NCI-H146 treated with DMSO at 0.1 percent for 48 hours (cell line): Measurements from ENCODE around the gene TMEM106A.
"Not testable (repeated sequence)": the region's sequence is repeated elsewhere in the genome, so short reads cannot be mapped to it uniquely, and the experiment has no call there.

Experiments used
- DNase-seq: peaks from one replicate; lab custom pipeline; 2025; ENCODE audit not compliant: unreplicated experiment; lab: John Stamatoyannopoulos, UW

The TMEM106A gene

DNA sequence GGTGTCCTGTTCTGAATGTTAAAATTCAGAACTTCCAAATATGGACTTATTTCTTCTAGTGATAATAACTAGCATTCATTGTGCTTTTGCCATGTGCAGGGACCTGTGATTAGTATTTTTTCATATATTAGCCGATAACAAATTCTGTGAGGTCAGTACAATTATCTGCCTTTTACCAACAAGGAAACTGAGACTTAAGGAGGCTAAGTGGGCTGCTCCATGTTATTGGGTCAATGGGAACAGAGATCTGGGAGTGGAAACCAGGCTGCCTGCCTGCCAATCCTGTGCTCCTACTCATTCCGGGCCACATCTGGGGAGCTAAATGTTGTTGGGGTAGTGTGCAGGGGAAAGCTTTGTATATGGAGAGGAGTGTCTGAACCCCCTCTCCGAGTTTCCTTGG is 3.7 kb downstream of the TMEM106A start:
- no peak for DNase-seq

DNA sequence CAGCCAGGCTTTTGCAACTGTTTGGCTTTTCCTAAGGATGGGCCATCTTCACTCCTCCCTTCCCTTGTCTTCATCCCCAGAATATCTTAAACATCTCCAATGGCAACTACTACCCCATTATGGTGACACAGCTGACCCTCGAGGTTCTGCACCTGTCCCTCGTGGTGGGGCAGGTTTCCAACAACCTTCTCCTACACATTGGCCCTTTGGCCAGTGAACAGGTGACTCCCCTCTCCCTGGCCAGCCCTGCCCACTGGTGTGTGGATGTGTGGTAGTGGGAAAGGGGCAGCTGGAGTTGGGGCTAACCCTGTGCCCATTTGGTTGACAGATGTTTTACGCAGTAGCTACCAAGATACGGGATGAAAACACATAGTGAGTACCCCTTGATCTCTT is 4.7 kb downstream of the TMEM106A start:
- DNase-seq = no peak

DNA sequence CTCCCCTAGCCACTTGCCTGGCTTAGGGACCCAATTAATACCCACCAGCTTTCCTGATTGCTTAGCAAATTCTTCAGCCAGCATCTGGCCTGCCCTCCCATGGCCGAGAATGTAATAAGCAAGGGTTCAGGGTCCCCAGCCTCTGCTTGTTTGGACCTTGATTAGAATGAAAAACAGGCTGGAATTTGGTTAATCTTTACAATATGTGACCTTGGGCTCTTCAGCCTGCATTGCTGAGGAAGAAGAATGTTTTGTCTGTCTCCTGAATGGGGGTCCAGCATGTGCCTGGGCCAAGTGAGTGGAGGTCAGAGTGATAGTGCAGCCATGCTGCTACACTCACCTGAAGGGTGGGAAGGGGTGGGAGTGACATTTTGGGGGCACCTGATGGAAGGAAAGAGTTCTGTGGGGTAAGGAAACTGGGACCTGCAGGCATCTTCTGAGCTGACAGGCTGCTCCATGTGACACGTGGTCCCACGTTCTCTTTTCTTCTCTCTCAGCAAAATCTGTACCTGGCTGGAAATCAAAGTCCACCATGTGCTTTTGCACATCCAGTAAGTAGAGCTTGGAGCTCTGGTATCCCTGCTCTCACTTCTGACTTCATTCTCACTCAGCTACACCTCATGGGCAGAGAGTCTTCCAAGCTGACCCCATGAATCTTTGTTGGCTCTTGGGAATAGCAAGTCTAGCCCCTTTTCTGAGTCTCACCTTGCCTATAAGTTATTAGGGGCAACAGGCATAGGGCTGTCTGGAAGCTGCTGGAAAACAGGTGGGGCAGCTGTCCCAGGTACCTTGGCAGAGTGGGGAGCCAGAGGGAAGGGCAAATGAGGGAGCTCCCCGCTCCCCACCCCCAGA is 5.3 kb downstream of the TMEM106A start:
- DNase-seq = no peak

DNA sequence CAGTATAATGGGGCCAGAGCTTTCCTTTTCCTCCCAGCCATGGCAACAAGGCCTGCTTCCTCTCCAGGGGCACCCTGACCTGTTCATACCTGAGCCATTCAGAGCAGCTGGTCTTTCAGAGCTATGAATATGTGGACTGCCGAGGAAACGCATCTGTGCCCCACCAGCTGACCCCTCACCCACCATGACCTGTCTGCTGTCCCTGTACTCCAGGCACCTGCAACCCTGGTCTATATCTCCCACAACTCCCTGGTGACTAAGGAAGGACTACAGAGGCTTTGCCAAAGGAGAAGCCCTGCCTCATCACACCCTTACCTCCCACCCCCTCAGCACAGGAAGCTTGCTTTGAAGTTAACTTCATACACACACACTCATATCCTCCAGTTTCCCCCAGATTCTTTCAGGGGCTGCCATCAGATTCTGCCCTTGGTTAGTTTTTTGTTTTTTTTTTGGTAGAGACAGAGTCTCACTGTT is 6.0 kb downstream of the TMEM106A start:
- DNase-seq = no peak

DNA sequence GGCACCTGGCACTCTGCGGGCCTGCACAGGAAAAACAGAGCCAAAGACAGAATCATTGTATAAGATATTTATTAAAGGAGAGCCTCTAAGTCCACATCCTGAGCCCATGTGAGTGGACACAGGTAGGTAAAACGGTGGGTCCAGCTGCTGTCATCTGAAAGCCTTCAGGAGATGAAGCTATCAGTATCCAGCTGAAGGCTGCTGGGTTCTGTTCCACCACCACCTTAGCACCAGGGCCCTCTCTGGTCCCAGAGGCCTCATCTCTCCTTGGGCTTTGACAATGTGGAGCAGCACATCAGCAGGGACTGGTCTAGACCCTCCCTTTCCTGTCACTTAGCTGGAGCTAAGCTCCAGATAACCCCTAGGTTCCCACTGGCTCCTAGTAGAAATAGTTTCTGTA is 7.3 kb downstream of the TMEM106A start:
- DNase-seq = no peak

DNA sequence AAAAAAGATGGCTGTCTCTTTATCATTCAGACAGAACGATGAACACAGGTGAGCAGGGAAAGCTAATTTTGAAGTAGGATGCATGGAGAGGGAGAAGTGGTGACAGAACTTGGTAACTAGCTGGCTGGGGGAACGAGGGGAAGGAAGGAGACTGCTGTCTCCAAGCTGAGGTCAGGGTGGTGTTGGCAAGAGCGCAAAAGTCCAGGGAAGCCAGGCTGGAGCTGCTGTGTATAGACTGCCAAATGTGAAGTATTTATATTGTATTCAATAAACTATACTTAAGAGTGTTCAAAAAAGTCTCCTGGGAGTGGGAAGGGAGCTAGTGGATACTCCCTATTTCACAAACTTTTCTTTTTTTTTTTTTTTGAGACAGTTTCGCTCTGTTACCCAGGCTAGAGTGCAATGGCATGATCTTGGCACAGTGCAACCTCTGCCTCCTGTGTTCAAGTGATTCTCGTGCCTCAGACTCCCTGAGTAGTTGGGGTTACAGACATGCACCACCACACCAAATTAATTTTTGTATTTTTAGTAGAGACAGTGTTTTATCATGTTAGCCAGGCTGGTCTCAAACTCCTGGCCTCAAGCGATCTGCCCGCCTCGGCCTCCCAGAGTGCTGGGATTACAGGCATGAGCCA is 8.2 kb downstream of the TMEM106A start:
- DNase-seq = no peak

DNA sequence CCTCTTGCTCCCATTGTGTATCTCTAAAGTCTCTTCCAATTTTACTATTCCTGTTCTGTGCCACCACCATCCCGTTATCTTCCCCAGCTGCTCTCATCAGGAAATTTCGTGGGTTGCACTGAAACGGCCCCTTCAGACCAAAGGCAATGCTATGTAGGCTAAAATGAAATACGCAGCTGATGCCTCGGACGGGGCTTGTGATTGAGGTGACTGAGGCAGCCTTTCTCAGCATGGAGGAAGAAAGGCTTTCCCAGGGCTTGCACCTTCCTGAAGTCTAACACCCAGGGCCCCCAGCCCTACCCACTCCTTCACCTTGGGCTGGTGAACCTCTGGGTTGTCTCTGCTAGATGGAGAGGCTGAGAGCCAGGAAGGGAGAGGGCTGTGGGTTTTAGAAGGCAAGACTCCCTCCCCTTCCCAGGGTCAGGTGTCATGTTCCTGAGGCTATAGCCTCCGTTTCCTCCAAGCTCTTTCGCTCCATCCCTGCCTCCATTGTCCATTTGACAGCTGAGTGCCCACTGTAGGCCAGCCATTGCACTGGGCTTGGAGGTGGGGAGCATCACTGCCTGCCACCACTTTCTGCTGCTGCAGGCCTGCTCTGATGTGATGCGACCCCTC is 8.9 kb downstream of the TMEM106A start:
- no peak for DNase-seq

DNA sequence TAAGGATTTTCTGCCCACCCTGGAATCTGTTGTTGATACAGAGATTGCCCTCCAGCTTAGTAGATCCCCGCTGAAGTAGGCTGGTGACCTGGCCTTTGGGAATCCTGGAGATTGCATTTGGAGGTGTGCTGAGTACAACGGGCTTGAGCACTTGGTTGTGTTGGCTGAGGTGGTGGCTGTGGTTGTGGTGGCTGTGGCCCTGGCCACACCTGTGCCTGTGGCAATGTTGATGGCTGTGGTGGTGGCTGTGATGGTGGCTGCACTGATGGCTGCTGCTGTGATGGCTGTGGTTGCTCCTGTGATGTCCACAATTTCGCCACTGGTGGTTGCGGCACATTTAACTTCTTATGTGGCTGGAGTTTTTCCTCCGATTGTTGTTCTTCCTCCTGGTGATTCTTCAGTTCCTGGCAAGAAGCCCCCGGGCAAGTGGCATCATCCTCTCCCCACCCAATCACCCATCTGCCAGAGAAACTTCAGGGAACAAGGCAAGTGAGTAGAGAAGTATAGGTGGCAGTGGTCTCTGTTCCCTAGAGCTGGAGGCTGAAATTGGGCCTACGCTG is 12.6 kb downstream of the TMEM106A start:
- no peak for DNase-seq

DNA sequence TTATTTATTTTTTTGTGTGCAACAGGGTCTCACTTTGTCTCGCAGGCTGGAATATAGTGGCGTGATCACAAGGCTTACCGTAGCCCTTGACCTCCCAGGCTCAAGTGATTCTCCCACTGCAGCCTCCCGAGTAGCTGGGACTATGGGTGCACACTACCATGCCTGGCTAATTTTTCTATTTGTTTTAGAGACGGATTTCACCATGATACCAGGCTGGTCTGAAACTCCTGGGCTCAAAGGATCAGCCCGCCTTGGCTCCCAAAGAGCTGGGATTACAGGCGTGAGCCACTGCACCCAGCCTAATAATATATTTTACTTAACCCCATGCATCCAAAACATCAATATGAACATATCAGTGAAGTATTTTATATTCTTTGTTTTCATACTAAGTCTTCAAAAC is 14.7 kb downstream of the TMEM106A start:
- no peak for DNase-seq

DNA sequence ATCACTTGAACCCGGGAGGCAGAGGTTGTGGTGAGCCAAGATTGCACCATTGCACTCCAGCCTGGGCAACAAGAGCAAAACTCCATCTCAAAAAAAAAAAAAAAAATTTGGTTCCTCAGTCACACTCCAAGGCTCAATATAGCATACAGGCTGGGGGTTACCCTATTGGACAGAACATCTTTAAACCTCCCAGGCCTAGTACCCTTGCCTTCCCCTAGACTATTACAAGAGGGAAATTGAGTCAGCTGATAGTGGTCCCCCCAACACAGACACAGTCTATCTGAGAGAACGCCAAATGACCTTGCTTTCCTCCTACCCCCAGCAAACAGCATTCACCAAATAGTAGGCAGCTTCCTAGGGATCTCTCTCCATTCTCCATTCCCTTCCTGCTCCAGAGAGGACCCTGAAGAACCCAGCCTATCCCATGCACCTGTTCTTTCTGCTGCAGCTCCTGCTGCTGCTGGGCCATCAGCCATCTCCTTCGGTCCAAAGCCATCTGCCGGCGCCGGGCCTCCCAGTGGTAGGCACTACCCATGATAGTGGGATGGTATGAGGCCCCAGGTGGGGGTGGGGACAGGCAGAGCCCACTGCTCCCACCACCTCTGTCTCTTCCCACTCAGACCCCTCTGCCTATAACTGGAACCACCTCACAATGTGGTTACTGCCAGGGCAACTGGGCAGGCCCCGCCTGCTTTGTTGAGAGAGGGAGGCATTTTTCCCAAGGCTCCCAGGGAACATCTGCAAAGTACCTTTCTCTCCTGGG is 16.5 kb downstream of the TMEM106A start, which contains the start of gene CCDC200:
Gene CCDC200 (minus strand): TSS at position 604 of the 763 bp plus-strand sequence. CDS start 69 bp downstream, at position 535.
- DNase-seq = not testable (repeated sequence)

DNA sequence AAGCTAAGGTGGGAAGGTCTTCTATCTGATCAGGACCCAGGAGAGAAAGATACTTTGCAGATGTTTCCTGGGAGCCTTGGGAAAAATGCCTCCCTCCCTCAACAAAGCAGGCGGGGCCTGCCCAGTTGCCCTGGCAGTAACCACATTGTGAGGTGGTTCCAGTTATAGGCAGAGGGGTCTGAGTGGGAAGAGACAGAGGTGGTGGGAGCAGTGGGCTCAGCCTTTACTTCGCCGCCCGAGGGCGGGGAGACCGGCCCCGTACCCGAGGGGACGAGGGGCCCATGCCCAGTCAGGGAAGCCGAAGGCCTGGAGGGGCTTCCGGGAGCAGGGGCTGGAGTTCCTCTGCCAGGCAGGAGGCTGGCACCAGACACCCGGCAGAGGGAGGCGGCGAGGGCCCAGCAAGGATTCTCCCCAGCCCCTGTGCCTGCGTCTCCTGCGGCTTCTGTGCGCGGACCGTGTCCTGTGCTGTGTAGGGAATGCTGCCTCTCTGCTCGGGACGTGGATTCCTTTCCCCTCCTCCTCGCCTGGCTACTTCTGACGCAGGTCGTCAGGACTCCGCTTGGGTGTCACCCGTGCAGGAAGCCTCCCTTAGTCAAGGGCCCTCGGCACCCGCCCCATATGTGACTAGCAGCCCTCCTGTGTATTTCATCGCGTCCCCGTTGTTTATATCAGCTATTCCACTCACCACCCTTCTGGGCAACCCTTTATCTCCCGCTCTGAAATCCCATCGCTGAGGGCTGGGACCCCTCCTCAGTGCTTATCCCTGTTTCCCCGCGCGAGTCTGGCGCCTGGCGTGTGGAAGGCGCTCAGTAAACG is 19.7 kb downstream of the TMEM106A start:
- DNase-seq = not testable (repeated sequence)

DNA sequence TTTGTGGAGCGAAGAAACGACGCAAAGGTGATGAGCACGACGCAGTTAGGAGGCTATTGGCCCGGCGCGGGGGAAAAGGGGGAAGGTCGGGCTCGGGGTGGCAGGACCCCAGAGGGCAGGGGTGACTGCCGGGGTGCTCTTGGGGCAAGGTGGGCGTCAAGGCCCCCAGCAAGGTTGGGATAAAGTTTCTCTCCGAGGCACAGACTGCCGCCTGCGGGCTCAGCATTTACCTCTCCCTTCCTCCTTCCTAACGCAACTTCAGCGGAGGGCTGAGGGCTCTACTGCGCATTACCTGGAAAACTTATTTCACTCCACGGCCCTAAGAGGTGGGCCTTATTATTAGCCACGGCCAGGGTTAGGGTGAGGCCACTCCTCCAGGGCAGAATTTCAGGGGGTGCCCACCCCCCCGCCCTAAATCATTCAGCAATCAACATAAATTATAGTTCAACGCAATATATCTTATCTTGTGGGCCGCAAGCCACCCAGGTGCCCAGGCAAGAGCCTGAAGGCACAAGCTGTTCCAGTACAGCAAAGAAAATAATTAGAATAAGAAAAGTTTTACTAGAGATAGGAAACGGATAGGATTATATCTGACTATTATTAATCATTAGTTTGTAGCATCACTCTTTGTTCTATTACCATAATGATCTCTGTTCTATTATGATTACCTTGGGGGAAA is 20.5 kb downstream of the TMEM106A start:
- DNase-seq = not testable (repeated sequence)

DNA sequence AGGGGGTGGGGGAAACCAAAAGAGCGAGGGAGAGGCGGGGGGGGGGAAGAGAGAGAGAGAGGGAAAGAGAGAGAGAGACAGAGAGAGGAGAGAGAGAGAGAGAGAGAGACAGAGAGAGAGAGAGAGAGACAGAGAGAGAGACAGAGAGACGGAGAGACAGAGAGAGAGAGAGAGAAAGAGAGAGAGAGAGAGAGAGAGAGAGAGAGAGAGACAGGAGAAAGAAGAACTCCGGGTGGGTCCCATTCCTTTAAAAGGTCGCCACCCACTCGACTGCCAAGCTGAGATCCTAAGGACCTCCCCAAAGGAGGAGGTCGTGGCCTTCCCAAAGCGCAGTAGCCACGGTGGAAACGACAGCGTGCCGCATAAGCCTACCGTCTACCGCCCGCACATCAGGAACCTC is 21.6 kb downstream of the TMEM106A start:
- not testable (repeated sequence) for DNase-seq

DNA sequence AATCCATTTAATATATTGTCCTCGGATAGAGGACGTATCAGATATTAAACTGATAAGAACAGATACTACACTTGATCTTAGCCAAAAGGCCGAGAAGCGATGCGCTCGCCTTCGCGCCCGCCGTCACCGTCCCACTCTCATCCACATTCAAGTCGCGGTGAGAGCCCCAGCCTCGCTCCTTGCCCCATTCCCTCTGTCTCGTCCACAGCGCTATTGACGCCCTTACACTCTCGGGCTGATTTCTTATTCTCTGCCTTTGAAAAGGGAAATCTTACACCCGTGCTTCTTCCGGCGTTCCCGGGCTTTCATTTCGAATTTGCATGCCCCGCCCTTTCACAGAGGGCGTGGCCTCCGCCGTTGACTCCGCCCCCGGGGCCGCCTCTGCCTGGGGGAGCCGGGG is 22.2 kb downstream of the TMEM106A start, which contains the start of gene RNU2-1:
Gene RNU2-1 (minus strand): TSS at position 101 of the 400 bp plus-strand sequence.
- DNase-seq = not testable (repeated sequence)

DNA sequence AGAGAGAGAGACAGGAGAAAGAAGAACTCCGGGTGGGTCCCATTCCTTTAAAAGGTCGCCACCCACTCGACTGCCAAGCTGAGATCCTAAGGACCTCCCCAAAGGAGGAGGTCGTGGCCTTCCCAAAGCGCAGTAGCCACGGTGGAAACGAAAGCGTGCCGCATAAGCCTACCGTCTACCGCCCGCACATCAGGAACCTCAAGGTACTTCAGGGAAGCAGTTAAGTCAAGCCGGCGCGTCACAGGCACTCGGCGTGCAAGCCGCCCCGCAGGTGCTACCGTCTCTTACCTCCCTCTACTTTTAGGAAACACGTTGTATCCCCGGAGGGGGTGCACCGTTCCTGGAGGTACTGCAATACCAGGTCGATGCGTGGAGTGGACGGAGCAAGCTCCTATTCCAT is 27.9 kb downstream of the TMEM106A start:
- DNase-seq = not testable (repeated sequence)

DNA sequence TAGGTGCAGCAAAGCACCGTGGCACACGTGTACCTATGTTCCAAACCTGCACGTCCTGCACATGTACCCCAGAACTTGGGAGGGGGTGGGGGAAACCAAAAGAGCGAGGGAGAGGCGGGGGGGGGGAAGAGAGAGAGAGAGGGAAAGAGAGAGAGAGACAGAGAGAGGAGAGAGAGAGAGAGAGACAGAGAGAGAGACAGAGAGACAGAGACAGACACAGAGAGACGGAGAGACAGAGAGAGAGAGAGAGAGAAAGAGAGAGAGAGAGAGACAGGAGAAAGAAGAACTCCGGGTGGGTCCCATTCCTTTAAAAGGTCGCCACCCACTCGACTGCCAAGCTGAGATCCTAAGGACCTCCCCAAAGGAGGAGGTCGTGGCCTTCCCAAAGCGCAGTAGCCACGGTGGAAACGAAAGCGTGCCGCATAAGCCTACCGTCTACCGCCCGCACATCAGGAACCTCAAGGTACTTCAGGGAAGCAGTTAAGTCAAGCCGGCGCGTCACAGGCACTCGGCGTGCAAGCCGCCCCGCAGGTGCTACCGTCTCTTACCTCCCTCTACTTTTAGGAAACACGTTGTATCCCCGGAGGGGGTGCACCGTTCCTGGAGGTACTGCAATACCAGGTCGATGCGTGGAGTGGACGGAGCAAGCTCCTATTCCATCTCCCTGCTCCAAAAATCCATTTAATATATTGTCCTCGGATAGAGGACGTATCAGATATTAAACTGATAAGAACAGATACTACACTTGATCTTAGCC is 29.1 kb downstream of the TMEM106A start:
- not testable (repeated sequence) for DNase-seq

DNA sequence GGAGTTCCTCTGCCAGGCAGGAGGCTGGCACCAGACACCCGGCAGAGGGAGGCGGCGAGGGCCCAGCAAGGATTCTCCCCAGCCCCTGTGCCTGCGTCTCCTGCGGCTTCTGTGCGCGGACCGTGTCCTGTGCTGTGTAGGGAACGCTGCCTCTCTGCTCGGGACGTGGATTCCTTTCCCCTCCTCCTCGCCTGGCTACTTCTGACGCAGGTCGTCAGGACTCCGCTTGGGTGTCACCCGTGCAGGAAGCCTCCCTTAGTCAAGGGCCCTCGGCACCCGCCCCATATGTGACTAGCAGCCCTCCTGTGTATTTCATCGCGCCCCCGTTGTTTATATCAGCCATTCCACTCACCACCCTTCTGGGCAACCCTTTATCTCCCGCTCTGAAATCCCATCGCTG is 34.8 kb downstream of the TMEM106A start:
- DNase-seq = not testable (repeated sequence)
